GM21723 (cell line): Measurements from ENCODE around the gene C4orf50.
A peak's percentile ranks its signal among the peaks of the same experiment; 100 is the strongest.
"Not testable (repeated sequence)": the region's sequence is repeated elsewhere in the genome, so short reads cannot be mapped to it uniquely, and the experiment has no call there.

Experiments used
- ATAC-seq: cut with Tn5 transposase; IDR thresholded peaks from one replicate; pipeline ENCODE4 v1.9.1; 2021; ENCODE audit warnings: mild to moderate bottlenecking, moderate library complexity; ENCODE audit not compliant: unreplicated experiment

C4orf50 gene

DNA sequence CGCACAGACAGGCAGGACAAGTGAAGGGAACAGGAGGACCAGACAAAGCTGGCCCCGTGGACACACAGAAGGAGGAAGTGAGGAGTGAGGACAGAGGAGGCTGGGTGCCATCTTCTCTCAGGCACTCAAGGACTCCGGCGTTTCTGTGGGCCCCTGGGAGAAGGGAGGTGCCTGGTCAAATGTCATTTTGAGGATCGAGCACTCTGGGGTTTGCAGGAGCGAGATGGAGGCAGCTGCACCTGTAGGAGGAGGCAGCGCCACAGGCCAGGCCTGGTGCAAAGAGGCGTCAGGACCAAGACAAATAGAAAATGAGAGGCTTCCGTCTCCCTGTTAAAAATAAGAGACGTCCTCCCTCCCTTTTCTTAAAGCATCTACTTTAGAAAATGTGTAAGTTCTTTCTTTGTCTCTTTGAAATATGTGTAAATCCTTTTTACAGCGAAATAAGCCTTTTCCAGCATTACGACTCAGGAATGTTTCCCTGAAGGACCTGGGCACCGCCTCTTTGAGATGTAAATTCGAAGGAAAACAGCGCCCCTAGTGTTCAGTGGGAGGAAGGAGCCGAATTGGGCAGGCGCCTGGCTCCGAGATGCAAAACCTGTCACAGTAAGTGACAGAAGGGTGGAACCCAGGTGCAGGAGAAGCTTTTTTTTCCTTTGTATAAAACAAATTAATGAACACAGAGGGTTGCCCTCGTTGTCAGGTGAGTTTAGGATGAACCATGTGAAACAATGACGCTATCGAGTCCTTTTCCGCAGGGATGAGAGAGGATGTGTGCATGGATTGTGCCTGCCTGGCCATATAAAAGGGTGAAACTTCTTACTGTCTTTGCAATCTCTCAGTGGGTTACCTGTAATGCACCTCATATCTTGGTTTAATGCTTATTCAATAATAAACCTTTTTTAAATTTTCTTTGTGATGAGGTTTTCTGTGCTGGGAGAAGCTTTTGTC, 1.4 kb upstream of the C4orf50 start:
- ATAC-seq: no peak

DNA sequence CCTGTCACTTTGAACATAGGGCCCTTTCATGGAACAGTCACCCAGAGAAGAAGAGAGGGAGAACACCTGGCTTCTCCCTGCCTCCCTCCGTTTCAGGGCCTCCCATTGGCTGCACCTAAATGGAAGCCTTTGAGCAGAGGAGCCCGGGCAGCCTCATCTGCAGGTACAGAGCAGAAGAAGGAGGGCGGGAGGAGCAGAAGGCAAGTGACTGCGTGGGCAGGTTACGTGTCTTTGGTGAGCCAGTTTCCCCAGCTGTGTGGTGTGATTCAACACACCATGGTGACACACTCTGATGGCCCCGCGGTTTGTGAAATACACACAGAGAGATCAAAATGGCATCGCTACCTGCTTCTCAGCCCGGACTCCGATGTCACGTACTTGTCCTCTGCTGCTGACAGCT, 431 bp downstream of the C4orf50 start:
- no peak for ATAC-seq

DNA sequence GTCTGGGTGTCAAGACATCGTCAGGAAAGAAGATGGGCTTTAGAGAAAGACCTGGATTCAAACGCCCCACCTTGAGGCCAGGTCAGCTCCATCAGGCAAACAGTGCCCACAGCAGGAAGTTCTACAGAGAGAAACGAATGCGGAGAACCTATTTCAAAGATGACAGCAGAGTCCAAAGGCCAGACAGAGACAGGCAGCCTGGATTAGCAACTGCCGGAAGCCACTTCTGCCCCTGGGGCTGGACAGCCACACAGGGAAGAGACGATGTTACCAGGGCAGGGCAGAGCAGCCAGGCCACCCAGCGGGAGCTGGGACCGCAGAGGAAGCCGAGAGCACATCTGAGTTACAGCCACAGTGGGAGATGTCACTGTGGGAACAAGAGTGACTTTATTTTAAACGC, 1.2 kb downstream of the C4orf50 start:
- ATAC-seq: no peak

DNA sequence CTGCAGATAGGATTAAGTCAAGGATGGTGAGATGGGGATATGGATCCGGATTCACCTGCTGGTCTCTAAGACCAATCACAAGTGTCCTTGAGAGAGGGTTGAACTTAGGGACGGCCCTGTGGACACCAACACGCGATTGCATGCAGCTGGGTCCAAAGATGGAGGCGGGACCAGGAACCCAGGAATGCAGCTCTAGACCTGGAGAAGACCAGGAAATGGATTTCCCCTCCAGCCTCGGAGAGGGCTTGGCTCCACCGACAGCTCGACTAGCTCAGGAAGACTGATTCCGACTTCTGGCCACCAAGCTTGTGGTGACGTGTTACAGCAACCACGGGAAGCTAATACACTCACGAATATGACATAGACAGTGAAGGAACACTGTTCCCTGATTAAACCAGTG, 4.7 kb downstream of the C4orf50 start:
- ATAC-seq: no peak

GRCh38 chr4:6012200-6012599, 6.0 kb downstream of the C4orf50 start:
- no peak for ATAC-seq

GRCh38 chr4:6011686-6012085, 6.5 kb downstream of the C4orf50 start:
- ATAC-seq: no peak

GRCh38 chr4:6011271-6011671, 7.0 kb downstream of the C4orf50 start:
- no peak for ATAC-seq

GRCh38 chr4:6010789-6011188, 7.4 kb downstream of the C4orf50 start:
- no peak for ATAC-seq

GRCh38 chr4:6009452-6009851, 8.8 kb downstream of the C4orf50 start:
- ATAC-seq: no peak

DNA sequence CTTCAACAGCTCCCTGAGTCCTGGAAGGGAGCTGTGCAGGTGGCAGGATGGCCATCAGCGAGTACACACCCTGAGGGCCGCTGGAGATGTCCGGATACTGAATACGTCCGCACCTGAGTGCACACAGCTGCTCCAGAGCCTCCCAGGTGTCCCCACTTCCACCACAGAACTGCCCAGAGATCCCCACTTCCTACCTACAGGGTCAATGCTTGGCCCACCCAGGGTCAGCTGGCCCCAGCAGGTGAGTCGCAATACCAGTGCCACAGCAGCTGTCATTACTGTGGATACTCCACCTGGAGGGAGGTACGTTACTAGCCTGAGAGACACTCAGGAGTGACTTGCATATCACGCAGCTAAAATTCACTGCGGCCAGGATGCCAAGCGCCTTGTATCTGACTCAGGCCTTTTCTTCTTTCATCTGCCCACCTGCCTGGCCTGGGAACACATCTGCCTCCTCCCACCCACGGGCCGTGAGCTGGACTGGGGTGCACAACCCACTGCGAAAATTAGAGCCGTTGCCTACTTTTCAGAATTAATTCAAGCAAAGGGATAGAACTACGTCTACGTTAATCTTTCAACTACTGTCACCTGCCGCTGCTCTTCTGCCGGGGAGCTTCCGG, 9.4 kb downstream of the C4orf50 start:
- ATAC-seq: no peak

DNA sequence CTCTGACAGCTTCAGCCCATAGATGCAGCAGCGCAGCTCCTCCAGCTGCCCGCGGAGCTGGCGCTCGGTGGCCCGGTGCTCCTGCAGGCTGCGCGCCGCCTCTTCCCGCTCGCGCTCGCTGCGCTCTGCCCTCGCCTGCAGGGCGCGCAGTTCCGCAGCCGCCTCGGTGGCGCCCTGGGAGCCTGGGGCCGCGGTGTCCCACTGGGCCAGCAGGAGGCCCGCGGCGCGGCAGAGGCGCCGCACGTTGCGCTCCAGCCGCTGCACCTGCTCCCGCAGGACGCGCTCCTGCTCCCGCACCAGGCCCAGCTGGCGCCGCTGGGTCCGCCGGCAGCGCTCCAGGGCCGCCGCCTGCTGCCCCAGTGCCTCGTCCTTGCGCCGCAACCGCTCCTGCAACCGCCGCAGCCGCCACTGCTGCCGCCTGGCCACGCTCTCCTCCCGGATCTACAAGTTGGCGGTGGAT, 10.1 kb downstream of the C4orf50 start:
- no peak for ATAC-seq

DNA sequence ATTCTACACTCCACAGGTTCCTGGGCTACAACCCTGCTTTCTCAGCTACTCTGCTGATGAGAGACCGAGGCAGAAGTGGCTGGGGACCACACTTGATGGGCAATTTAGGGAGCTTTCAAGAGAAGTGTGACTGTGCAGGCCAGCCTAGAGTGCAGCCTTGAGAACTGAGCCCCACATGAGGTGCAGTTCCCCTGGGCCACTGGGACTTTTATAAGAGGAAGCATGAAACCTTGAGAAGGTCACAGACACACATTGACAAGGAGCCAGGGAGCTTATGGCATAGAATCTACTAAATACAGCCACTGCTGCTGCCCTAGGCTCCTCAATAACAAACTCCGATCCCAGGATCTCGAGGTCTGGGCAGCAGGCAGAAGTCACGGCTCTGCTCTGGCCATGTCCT, 13.1 kb downstream of the C4orf50 start:
- no peak for ATAC-seq

GRCh38 chr4:6003485-6003884, 14.7 kb downstream of the C4orf50 start:
- ATAC-seq: not testable (repeated sequence)

- ATAC-seq: no peak
Observed at GRCh38 chr4:6002926-6003325, 15.3 kb downstream of the C4orf50 start.

DNA sequence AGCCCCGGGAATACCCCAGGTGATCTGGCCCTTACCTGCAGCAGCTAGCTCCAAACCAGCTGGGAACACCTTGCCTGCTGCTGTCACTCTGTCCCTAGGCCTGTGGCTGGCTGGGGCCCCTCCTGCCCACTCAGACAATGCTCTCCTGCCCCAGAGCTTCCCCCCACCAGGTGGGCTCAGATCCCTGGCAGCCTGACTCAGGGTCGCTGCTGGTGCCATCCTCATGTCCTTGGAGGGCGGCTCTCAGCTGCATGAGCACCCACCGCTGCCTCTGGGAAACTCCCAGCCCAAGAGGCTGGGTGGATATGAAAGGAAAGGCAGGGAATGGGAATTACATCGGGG, 15.8 kb downstream of the C4orf50 start:
- no peak for ATAC-seq

DNA sequence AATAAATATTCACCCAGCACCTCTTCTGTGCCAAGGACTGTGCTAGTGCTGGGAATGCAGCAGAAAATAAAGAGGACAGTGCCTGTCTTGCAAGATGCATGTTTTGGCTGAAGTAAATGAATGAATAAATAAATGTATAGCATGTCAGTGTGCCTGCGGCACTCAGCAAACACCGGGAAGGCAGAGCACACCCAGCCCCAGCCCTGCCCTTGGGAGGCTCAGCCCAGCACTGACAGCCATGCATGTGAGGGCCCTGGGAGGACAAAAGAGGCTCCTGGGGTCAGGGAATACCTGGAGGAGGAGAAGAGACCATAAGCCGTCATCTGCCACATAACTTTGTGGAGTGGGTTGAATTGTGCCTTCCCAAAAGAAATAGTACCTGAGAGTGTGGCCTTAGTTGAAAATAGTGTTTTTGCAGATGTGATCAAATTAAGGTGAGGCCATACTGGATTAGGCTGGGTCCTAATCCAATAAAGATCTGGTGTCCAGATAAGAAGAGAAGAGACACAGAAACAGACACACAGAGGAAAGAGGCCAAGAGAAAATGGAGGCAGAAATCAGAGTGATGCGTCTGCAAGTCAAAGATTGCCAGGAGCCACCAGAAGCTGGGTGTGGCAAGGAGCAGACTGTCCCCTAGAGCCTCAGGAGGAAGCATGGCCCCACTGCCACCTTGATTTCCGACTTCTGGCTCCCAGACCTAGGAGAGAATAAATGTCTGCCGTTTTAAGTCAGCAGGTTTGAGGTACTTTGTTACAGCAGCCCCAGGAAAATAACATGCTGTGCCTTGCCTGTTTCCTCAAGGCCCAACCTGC, 16.3 kb downstream of the C4orf50 start:
- ATAC-seq: no peak

DNA sequence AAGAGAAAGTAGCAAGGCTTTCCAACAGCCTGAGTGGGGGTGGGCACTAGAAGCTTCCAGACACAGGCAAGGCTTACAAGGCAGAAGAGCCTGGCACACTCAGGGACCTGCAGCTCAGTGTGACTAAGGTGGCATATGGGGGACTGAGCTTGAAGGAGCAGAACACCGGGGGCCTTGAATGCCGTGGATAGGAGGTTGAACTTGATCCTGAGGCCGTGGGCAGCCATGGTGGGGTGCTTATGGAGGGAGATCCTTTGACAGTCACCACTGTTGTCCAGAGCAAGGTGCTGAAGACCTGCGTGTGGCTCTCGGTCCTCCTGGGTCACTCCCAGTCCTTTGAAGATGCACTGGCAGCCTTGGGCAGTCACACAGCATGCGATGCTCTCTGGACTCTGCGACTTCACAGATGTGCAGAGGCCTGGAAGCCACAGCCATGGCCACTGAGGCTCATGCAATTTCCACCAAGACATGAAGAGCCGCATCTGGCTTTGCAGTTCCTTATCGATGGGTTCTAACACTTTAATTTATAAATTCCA, 18.3 kb downstream of the C4orf50 start:
- ATAC-seq: no peak

- no peak for ATAC-seq
Observed at GRCh38 chr4:5999356-5999755, 18.9 kb downstream of the C4orf50 start.

GRCh38 chr4:5998333-5998936, 19.8 kb downstream of the C4orf50 start:
- ATAC-seq: peak; percentile 65

DNA sequence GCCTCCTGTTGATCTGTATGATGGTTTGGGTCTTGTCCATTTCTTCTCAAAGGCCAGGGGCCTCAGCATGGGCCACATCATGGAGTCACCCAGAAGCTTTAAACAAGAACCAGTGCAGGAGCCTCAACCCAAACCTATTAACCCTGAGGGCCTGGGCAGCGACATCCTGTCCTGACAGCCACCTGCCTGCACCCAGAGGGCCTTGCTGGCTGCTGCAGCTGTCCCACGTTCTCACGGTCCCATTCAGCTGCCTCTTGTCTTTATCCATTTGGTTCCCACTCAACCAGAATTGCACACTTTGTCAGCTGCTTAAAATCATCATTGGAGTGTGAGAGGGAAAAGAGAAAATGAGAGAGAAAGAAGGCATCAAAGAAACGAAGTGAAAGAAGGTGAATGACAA, 21.6 kb downstream of the C4orf50 start:
- no peak for ATAC-seq
